ENCODE measurements around the gene PRRC2C.

- TF ChIP-seq EZH2 (IDR thresholded peaks at IDR 0.05; ENCODE audit: insufficient read depth, poor library complexity, severe bottlenecking) (no peak), EZH2phosphoT487 (IDR thresholded peaks at IDR 0.05; ENCODE audit: insufficient read depth, low read depth) (no peak)
Observed at GRCh38 chr1:171486048-171486519, 754 bp downstream of the PRRC2C start.

Data from GM23248 (cell line).